Fibroblast of skin of left biceps (primary cell): ENCODE data around the gene SPATA19.

ENCODE experiments used
- DNase-seq, 2 experiments: peaks; one replicate each; pipeline ENCODE4 v3.0.0-alpha.2; 2013; ENCODE audit warnings: low read depth in 2 of 2

SPATA19 gene

GRCh38 chr11:133818302-133818701, 27.0 kb downstream of the SPATA19 start:
- DNase-seq: no peak

- no peak for DNase-seq
Observed at GRCh38 chr11:133817449-133817848, 27.9 kb downstream of the SPATA19 start.

- DNase-seq: no peak
Observed at GRCh38 chr11:133816146-133816870, 29.0 kb downstream of the SPATA19 start.

GRCh38 chr11:133815636-133816035, 29.7 kb downstream of the SPATA19 start:
- no peak for DNase-seq

GRCh38 chr11:133814588-133815100, 30.7 kb downstream of the SPATA19 start:
- no peak for DNase-seq

- DNase-seq: no peak
Observed at GRCh38 chr11:133811850-133812685, 33.2 kb downstream of the SPATA19 start.

- no peak for DNase-seq
Observed at GRCh38 chr11:133810766-133811165, 34.5 kb downstream of the SPATA19 start.

GRCh38 chr11:133809569-133810491, 35.5 kb downstream of the SPATA19 start:
- DNase-seq: no peak

GRCh38 chr11:133808393-133809140, 36.7 kb downstream of the SPATA19 start:
- DNase-seq: no peak

GRCh38 chr11:133803026-133803425, 42.3 kb downstream of the SPATA19 start:
- no peak for DNase-seq

GRCh38 chr11:133801356-133801755, 44.0 kb downstream of the SPATA19 start:
- no peak for DNase-seq

GRCh38 chr11:133800666-133801065, 44.6 kb downstream of the SPATA19 start:
- DNase-seq: no peak

- DNase-seq: no peak
Observed at GRCh38 chr11:133797554-133797953, 47.8 kb downstream of the SPATA19 start.

GRCh38 chr11:133796043-133796795, 49.1 kb downstream of the SPATA19 start:
- no peak for DNase-seq

GRCh38 chr11:133795088-133795487, 50.2 kb downstream of the SPATA19 start:
- no peak for DNase-seq

- no peak for DNase-seq
Observed at GRCh38 chr11:133794205-133794604, 51.1 kb downstream of the SPATA19 start.

GRCh38 chr11:133793271-133794035, 51.9 kb downstream of the SPATA19 start:
- DNase-seq: no peak

GRCh38 chr11:133790995-133791394, 54.3 kb downstream of the SPATA19 start:
- no peak for DNase-seq
